ENCODE data around the gene SAE1. TPM values are rescaled to one million over a fixed set of nuclear protein-coding genes. Genes with fewer than 3 reads are reported as not detected.
"Not testable (repeated sequence)": the region's sequence is repeated elsewhere in the genome, so short reads cannot be mapped to it uniquely, and the experiment has no call there.

The SAE1 gene
- total RNA-seq, 1 donor from 2014 or later: 141 TPM

- Mint-ChIP-seq H3K27me3 (ENCODE audit: insufficient read depth) (no peaks in the 10 kb centered on the region), H3K4me3 (peak overlapping the region; percentile 10), H3K36me3 (ENCODE audit: low read depth) (peaks cover 39% of the 10 kb centered on the region), H3K27ac (peak overlapping the region; percentile 24), H3K4me1 (ENCODE audit: low read depth) (peaks cover 58% of the 10 kb centered on the region), H3K9me3 (no peaks in the 10 kb centered on the region)
- DNase-seq (ENCODE audit: low spot score): no peak
- intact Hi-C loops (cut with micrococcal nuclease): loop anchor here (10.0 kb wide), 1 partner anchor 312 kb away; the partner anchor contains the start of gene SLC1A5
Measured at GRCh38 chr19:47096721-47097120, 33.9 kb upstream of the SAE1 start.

GRCh38 chr19:47097396-47098201 lies 33.0 kb upstream of the SAE1 start:
- Mint-ChIP-seq H3K4me3 (no peak overlapping the region), H3K9me3 (no peaks in the 10 kb centered on the region), H3K27ac (no peak overlapping the region), H3K4me1 (ENCODE audit: low read depth) (peaks cover 58% of the 10 kb centered on the region), H3K36me3 (ENCODE audit: low read depth) (peaks cover 35% of the 10 kb centered on the region), H3K27me3 (ENCODE audit: insufficient read depth) (no peaks in the 10 kb centered on the region)
- DNase-seq (ENCODE audit: low spot score): no peak
- intact Hi-C loops (cut with micrococcal nuclease): loop anchor here (10.0 kb wide), 1 partner anchor 313 kb away; the partner anchor contains the start of gene SLC1A5

GRCh38 chr19:47098608-47099007 lies 32.0 kb upstream of the SAE1 start:
- DNase-seq (ENCODE audit: low spot score): no peak
- H3K36me3 Mint-ChIP-seq (ENCODE audit: low read depth): peaks cover 32% of the 10 kb centered on the region
- no peaks in the 10 kb centered on the region for H3K9me3 Mint-ChIP-seq
- peaks cover 60% of the 10 kb centered on the region for H3K4me1 Mint-ChIP-seq (ENCODE audit: low read depth)
- no peak overlapping the region for H3K4me3 Mint-ChIP-seq
- intact Hi-C loops (cut with micrococcal nuclease): loop anchor here (10.0 kb wide), 1 partner anchor 314 kb away; the partner anchor contains the start of gene SLC1A5
- H3K27me3 Mint-ChIP-seq (ENCODE audit: insufficient read depth): no peaks in the 10 kb centered on the region
- H3K27ac Mint-ChIP-seq: peak overlapping the region; percentile 68

- Mint-ChIP-seq H3K36me3 (ENCODE audit: low read depth) (peaks cover 28% of the 10 kb centered on the region), H3K9me3 (no peaks in the 10 kb centered on the region), H3K4me1 (ENCODE audit: low read depth) (peaks cover 49% of the 10 kb centered on the region), H3K27ac (no peak overlapping the region), H3K4me3 (no peak overlapping the region), H3K27me3 (ENCODE audit: insufficient read depth) (no peaks in the 10 kb centered on the region)
- intact Hi-C loops (cut with micrococcal nuclease): loop anchor here (10.0 kb wide), 1 partner anchor 315 kb away; the partner anchor contains the start of gene SLC1A5
- no peak for DNase-seq (ENCODE audit: low spot score)
Measured at GRCh38 chr19:47099576-47100050, 31.0 kb upstream of the SAE1 start.

GRCh38 chr19:47100290-47100689 lies 30.3 kb upstream of the SAE1 start:
- H3K36me3 Mint-ChIP-seq (ENCODE audit: low read depth): peaks cover 27% of the 10 kb centered on the region
- peaks cover 48% of the 10 kb centered on the region for H3K4me1 Mint-ChIP-seq (ENCODE audit: low read depth)
- H3K27me3 Mint-ChIP-seq (ENCODE audit: insufficient read depth): no peaks in the 10 kb centered on the region
- DNase-seq (ENCODE audit: low spot score): no peak
- H3K4me3 Mint-ChIP-seq: no peak overlapping the region
- H3K9me3 Mint-ChIP-seq: no peaks in the 10 kb centered on the region
- peak overlapping the region; percentile 61 for H3K27ac Mint-ChIP-seq
- intact Hi-C loops (cut with micrococcal nuclease): no loop called here

- H3K27me3 Mint-ChIP-seq (ENCODE audit: insufficient read depth); H3K4me3 Mint-ChIP-seq; H3K9me3 Mint-ChIP-seq; H3K27ac Mint-ChIP-seq; intact Hi-C loops (cut with micrococcal nuclease); DNase-seq (ENCODE audit: low spot score): not testable (repeated sequence)
- H3K4me1 Mint-ChIP-seq (ENCODE audit: low read depth): peaks cover 48% of the 10 kb centered on the region
- H3K36me3 Mint-ChIP-seq (ENCODE audit: low read depth): peaks cover 32% of the 10 kb centered on the region
Measured at GRCh38 chr19:47101116-47101515, 29.5 kb upstream of the SAE1 start.

GRCh38 chr19:47102346-47103060 lies 28.1 kb upstream of the SAE1 start:
- Mint-ChIP-seq H3K4me3 (peak overlapping the region; percentile 5), H3K27ac (no peak overlapping the region), H3K27me3 (ENCODE audit: insufficient read depth) (no peaks in the 10 kb centered on the region), H3K4me1 (ENCODE audit: low read depth) (peaks cover 49% of the 10 kb centered on the region), H3K9me3 (no peaks in the 10 kb centered on the region), H3K36me3 (ENCODE audit: low read depth) (peaks cover 23% of the 10 kb centered on the region)
- intact Hi-C loops (cut with micrococcal nuclease): no loop called here
- DNase-seq (ENCODE audit: low spot score): no peak

- Mint-ChIP-seq H3K9me3 (no peaks in the 10 kb centered on the region), H3K4me3 (no peak overlapping the region), H3K27me3 (ENCODE audit: insufficient read depth) (no peaks in the 10 kb centered on the region), H3K4me1 (ENCODE audit: low read depth) (peaks cover 62% of the 10 kb centered on the region), H3K27ac (no peak overlapping the region), H3K36me3 (ENCODE audit: low read depth) (peaks cover 26% of the 10 kb centered on the region)
- no peak for DNase-seq (ENCODE audit: low spot score)
- intact Hi-C loops (cut with micrococcal nuclease): no loop called here
Measured at GRCh38 chr19:47104680-47105079, 26.0 kb upstream of the SAE1 start.

GRCh38 chr19:47105874-47106273 lies 24.8 kb upstream of the SAE1 start:
- Mint-ChIP-seq H3K4me1 (ENCODE audit: low read depth) (peaks cover 70% of the 10 kb centered on the region), H3K27ac (peak overlapping the region; percentile 99), H3K4me3 (peak overlapping the region; percentile 92), H3K36me3 (ENCODE audit: low read depth) (peaks cover 34% of the 10 kb centered on the region), H3K9me3 (no peaks in the 10 kb centered on the region), H3K27me3 (ENCODE audit: insufficient read depth) (no peaks in the 10 kb centered on the region)
- intact Hi-C loops (cut with micrococcal nuclease): no loop called here
- DNase-seq (ENCODE audit: low spot score): no peak

GRCh38 chr19:47106821-47107201 lies 23.8 kb upstream of the SAE1 start:
- intact Hi-C loops (cut with micrococcal nuclease): loop anchor here (1.0 kb wide), 2 partner anchors 13 to 28 kb away; no protein-coding TSS in a partner anchor
- H3K27ac Mint-ChIP-seq: peak overlapping the region; percentile 99
- H3K4me3 Mint-ChIP-seq: peak overlapping the region; percentile 92
- no peaks in the 10 kb centered on the region for H3K27me3 Mint-ChIP-seq (ENCODE audit: insufficient read depth)
- no peaks in the 10 kb centered on the region for H3K9me3 Mint-ChIP-seq
- peaks cover 70% of the 10 kb centered on the region for H3K4me1 Mint-ChIP-seq (ENCODE audit: low read depth)
- peaks cover 39% of the 10 kb centered on the region for H3K36me3 Mint-ChIP-seq (ENCODE audit: low read depth)
- no peak for DNase-seq (ENCODE audit: low spot score)

GRCh38 chr19:47107202-47107952 lies 23.3 kb upstream of the SAE1 start:
- Mint-ChIP-seq H3K27ac (peak overlapping the region; percentile 99), H3K4me3 (peak overlapping the region; percentile 92), H3K27me3 (ENCODE audit: insufficient read depth) (no peaks in the 10 kb centered on the region), H3K36me3 (ENCODE audit: low read depth) (peaks cover 39% of the 10 kb centered on the region), H3K9me3 (no peaks in the 10 kb centered on the region), H3K4me1 (ENCODE audit: low read depth) (peaks cover 64% of the 10 kb centered on the region)
- intact Hi-C loops (cut with micrococcal nuclease): loop anchor here (1.0 kb wide), 2 partner anchors 13 to 28 kb away; no protein-coding TSS in a partner anchor
- DNase-seq (ENCODE audit: low spot score): peak; percentile 52

- H3K4me1 Mint-ChIP-seq (ENCODE audit: low read depth): peaks cover 57% of the 10 kb centered on the region
- H3K9me3 Mint-ChIP-seq: no peaks in the 10 kb centered on the region
- H3K27ac Mint-ChIP-seq: peak overlapping the region; percentile 99
- peak overlapping the region; percentile 92 for H3K4me3 Mint-ChIP-seq
- H3K36me3 Mint-ChIP-seq (ENCODE audit: low read depth): peaks cover 34% of the 10 kb centered on the region
- intact Hi-C loops (cut with micrococcal nuclease): loop anchor here (1.0 kb wide), 2 partner anchors 14 to 29 kb away; no protein-coding TSS in a partner anchor
- DNase-seq (ENCODE audit: low spot score): no peak
- H3K27me3 Mint-ChIP-seq (ENCODE audit: insufficient read depth): no peaks in the 10 kb centered on the region
Measured at GRCh38 chr19:47107953-47108746, 22.5 kb upstream of the SAE1 start.
